Keratinocyte (primary cell): ENCODE measurements around the gene TOP1. TPM values are rescaled to one million over a fixed set of nuclear protein-coding genes. Genes with fewer than 3 reads are reported as not detected.

Experiments
- DNase-seq: peaks from one replicate; pipeline ENCODE4 v3.0.0-alpha.2; 2011; ENCODE audit warnings: low read depth, missing footprints, low spot score
- FAIRE-seq: peaks from 2 replicates; lab custom pipeline; 2011; peaks lifted over from hg19 to GRCh38; lab: Jason Lieb, UNC
- H2AFZ ChIP-seq: 2 replicates; pipeline ENCODE4 v1.6.0; 2012; ENCODE audit warnings: low read length, control low read depth, inconsistent platforms; ENCODE audit not compliant: control insufficient read depth
- H3K27ac ChIP-seq: 2 replicates; pipeline ENCODE4 v1.5.1; 2011; ENCODE audit warnings: low read length; ENCODE audit not compliant: control insufficient read depth, insufficient read depth
- H3K27me3 ChIP-seq: 3 replicates; pipeline ENCODE4 v1.6.0; 2011; ENCODE audit warnings: low read length; ENCODE audit not compliant: control insufficient read depth, insufficient read depth; ENCODE audit errors: extremely low read depth
- H3K36me3 ChIP-seq, 2 experiments: 2 replicates in 1 of 2; 3 replicates in 1 of 2; pipeline ENCODE4 v1.5.1; 2011; ENCODE audit warnings: low read length in 2 of 2, mild to moderate bottlenecking in 1 of 2; ENCODE audit not compliant: control insufficient read depth in 2 of 2, insufficient read depth in 2 of 2; ENCODE audit errors: extremely low read depth in 1 of 2
- H3K4me1 ChIP-seq: 3 replicates; pipeline ENCODE4 v1.5.1; 2011; ENCODE audit warnings: low read length; ENCODE audit not compliant: control insufficient read depth, insufficient read depth; ENCODE audit errors: extremely low read depth
- H3K4me2 ChIP-seq: 3 replicates; pipeline ENCODE4 v1.6.0; 2011; ENCODE audit warnings: low read depth, low read length; ENCODE audit not compliant: control insufficient read depth, insufficient read depth; ENCODE audit errors: extremely low read depth
- H3K4me3 ChIP-seq, 3 experiments: fragments of 200-600 bp in 1 of 3; sonication (generic) in 1 of 3; 2 replicates in 2 of 3; 3 replicates in 1 of 3; pipeline ENCODE4 v1.5.1; 2011 to 2016; ENCODE audit warnings: low read length in 3 of 3, mild to moderate bottlenecking in 3 of 3, control low read depth in 2 of 3, inconsistent platforms in 1 of 3, low read depth in 1 of 3, mixed read lengths in 1 of 3, mixed run types in 1 of 3, moderate library complexity in 1 of 3; ENCODE audit not compliant: control insufficient read depth in 2 of 3, insufficient read depth in 2 of 3; ENCODE audit errors: extremely low read depth in 1 of 3
- H3K79me2 ChIP-seq: 2 replicates; pipeline ENCODE4 v1.6.0; 2012; ENCODE audit warnings: low read length; ENCODE audit not compliant: control insufficient read depth, insufficient read depth
- H3K9ac ChIP-seq: 3 replicates; pipeline ENCODE4 v1.6.0; 2011; ENCODE audit warnings: low read length; ENCODE audit not compliant: control insufficient read depth, insufficient read depth; ENCODE audit errors: extremely low read depth
- H3K9me1 ChIP-seq: 3 replicates; pipeline ENCODE4 v1.6.0; 2011; ENCODE audit warnings: low read length; ENCODE audit not compliant: control insufficient read depth, insufficient read depth; ENCODE audit errors: extremely low read depth
- H3K9me3 ChIP-seq: 2 replicates; pipeline ENCODE4 v1.5.1; 2012; ENCODE audit warnings: low read depth, low read length; ENCODE audit not compliant: control insufficient read depth
- H4K20me1 ChIP-seq: 3 replicates; pipeline ENCODE4 v1.6.0; 2011; ENCODE audit warnings: low read length; ENCODE audit not compliant: control insufficient read depth, insufficient read depth; ENCODE audit errors: extremely low read depth
- CTCF ChIP-seq, 3 experiments: IDR thresholded peaks in 1 of 3; conservative IDR thresholded peaks in 1 of 3; optimal IDR thresholded peaks in 1 of 3; 2 replicates in 2 of 3; 3 replicates in 1 of 3; pipeline versions ENCODE3 to v1.5.1; 2011; ENCODE audit warnings: low read length in 3 of 3, mild to moderate bottlenecking in 3 of 3, moderate library complexity in 2 of 3, control low read depth in 1 of 3, inconsistent platforms in 1 of 3; ENCODE audit not compliant: insufficient read depth in 2 of 3; ENCODE audit errors: extremely low read depth in 1 of 3
- EZH2 ChIP-seq: IDR thresholded peaks from one replicate; pipeline ENCODE4 v1.6.1; 2012; ENCODE audit warnings: inconsistent platforms, mild to moderate bottlenecking, low read length, moderate library complexity
- dilution Hi-C: fragments of 300-500 bp; cut with MboI; formaldehyde crosslinking; loops from one replicate; pipeline ENCODE4 v1.7.0; 2020; ENCODE audit warnings: low sequenced_read_pairs; ENCODE audit not compliant: extremely low pct_ligation_motif_present
- polyA plus RNA-seq, 5 experiments: library from polyadenylated mRNA; depleted of rRNA in 3 of 5; stranded (reverse) in 3 of 5; stranded (forward) in 1 of 5; unstranded in 1 of 5; fragments of >200 nt; gene quantifications; 1 replicate in 1 of 5; 2 replicates in 3 of 5; 3 replicates in 1 of 5; pipeline versions ENCODE4 v1.2.1 to v1.2.3, GENCODE V29; 2011 to 2012; ENCODE audit warnings: missing spikeins in 2 of 5, low read depth in 1 of 5, low replicate concordance in 1 of 5

The TOP1 gene
- polyA plus RNA-seq, 1 donor (not counting 4 experiments of a cell fraction or from before 2014, with no cell fraction given): 25.2 TPM

DNA sequence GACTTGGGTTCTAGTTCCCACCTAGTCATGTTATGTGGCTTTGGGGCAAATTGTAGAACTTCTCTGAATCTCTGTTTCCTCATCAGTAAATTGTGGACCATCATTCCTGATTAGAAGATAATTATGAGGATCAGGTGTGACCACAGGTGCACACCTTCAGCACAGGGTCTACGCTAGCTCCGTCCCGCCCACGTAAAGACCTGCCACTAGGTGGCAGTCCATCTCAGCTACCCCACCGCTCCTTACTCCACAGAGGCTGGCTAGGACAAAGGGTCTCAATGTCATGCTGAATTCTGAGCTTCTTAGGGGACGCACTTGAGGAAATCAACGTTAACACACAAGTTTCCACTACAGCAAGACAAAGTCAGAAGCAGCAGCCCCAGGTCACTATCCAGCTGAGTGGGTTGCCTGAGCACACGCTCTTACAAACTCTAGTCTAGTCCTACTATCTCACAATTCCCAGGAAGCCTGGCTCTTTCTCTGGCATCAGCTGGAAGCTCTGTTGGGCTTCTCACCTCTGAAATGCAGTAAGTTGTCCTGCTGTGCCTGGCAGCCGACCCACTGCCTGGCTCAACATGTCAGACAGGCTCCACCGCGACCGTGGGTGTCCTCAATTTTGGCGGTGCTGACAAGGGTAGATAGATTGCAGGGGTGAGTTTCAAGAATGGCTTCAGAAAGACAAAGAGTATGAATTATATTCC is 106.7 kb downstream of the TOP1 start:
- H2AFZ ChIP-seq: no peak overlapping the region
- peak overlapping the region; percentile 5 for H3K9ac ChIP-seq
- TF ChIP-seq EZH2 (no peak), CTCF (optimal IDR thresholded peaks at IDR 0.05 in 1 of 3, IDR thresholded peaks at IDR 0.05 in 1 of 3, conservative IDR thresholded peaks at IDR 0.05 in 1 of 3; ENCODE audit: extremely low read depth in 1 of 3, insufficient read depth in 2 of 3, low read length in 3 of 3) (peak; percentile 88 to 99 (median 96))
- DNase-seq (no peak), FAIRE-seq (peak; percentile 34)
- dilution Hi-C loops: no loop called here
- H3K4me3 ChIP-seq: no peak overlapping the region
- peaks cover 46% of the 10 kb centered on the region for H3K4me1 ChIP-seq
- H3K27me3 ChIP-seq: no peaks in the 10 kb centered on the region
- peaks cover 0 to 2% of the 10 kb centered on the region in 2 experiments for H3K36me3 ChIP-seq
- H3K27ac ChIP-seq: peak overlapping the region; percentile 4
- peaks cover 30% of the 10 kb centered on the region for H3K79me2 ChIP-seq
- H3K9me3 ChIP-seq: no peaks in the 10 kb centered on the region
- H4K20me1 ChIP-seq: peaks cover 5% of the 10 kb centered on the region
- H3K9me1 ChIP-seq: peaks cover 3% of the 10 kb centered on the region
- no peak overlapping the region for H3K4me2 ChIP-seq

- H2AFZ ChIP-seq: peak overlapping the region; percentile 73
- peaks cover 3% of the 10 kb centered on the region for H3K9me1 ChIP-seq
- no peaks in the 10 kb centered on the region for H3K9me3 ChIP-seq
- H3K79me2 ChIP-seq: peaks cover 37% of the 10 kb centered on the region
- peak overlapping the region; percentile 71 for H3K4me2 ChIP-seq
- H3K9ac ChIP-seq: peak overlapping the region; percentile 82
- dilution Hi-C loops: no loop called here
- DNase-seq (no peak), FAIRE-seq (no peak)
- peaks cover 0 to 2% of the 10 kb centered on the region in 2 experiments for H3K36me3 ChIP-seq
- H3K27ac ChIP-seq: peak overlapping the region; percentile 13
- no peak for TF ChIP-seq CTCF (optimal IDR thresholded peaks at IDR 0.05 in 1 of 3, IDR thresholded peaks at IDR 0.05 in 1 of 3, conservative IDR thresholded peaks at IDR 0.05 in 1 of 3; ENCODE audit: extremely low read depth in 1 of 3, insufficient read depth in 2 of 3, low read length in 3 of 3)
- no peak for TF ChIP-seq EZH2
- H3K27me3 ChIP-seq: no peaks in the 10 kb centered on the region
- H3K4me3 ChIP-seq: peak overlapping the region in 2 of 3 experiments; percentile 60 to 69
- H4K20me1 ChIP-seq: peaks cover 5% of the 10 kb centered on the region
- H3K4me1 ChIP-seq: peaks cover 46% of the 10 kb centered on the region
Observed at GRCh38 chr20:41135888-41136679, 107.5 kb downstream of the TOP1 start.
